HepG2 (cell line): ENCODE measurements around the gene TIMELESS. TPM values are rescaled to one million over a fixed set of nuclear protein-coding genes. Genes with fewer than 3 reads are reported as not detected.

Experiments
- DMAP1 ChIP-seq: IDR thresholded peaks from 2 replicates; pipeline ENCODE4 v1.6.1; 2016
- ELF3 ChIP-seq: IDR thresholded peaks from 2 replicates; pipeline ENCODE4 v1.6.1; 2016; ENCODE audit warnings: missing genetic modification reagents, missing compliant biosample characterization
- FOXK1 ChIP-seq: sonication (generic); formaldehyde crosslinking; IDR thresholded peaks from 2 replicates; pipeline ENCODE4 v1.4.0; 2020; ENCODE audit warnings: low read depth, missing genetic modification reagents, borderline replicate concordance
- GTF2F1 ChIP-seq: fragments of 150-350 bp; IDR thresholded peaks from 2 replicates; pipeline ENCODE4 v1.6.1; 2014; ENCODE audit warnings: low read length
- GZF1 ChIP-seq: sonication (generic); formaldehyde crosslinking; IDR thresholded peaks from 2 replicates; pipeline ENCODE4 v1.5.1; 2020; ENCODE audit warnings: mild to moderate bottlenecking, missing genetic modification reagents
- MEIS2 ChIP-seq: sonication (generic); formaldehyde crosslinking; IDR thresholded peaks from 2 replicates; pipeline ENCODE4 v1.9.0; 2021; ENCODE audit warnings: mild to moderate bottlenecking, missing genetic modification reagents
- NR2F1 ChIP-seq, 2 experiments: fragments of 450-650 bp in 1 of 2; formaldehyde crosslinking in 1 of 2; IDR thresholded peaks; 2 replicates each; pipeline versions ENCODE4 v1.5.0 to v1.6.1; 2016 to 2020; ENCODE audit warnings: mild to moderate bottlenecking in 1 of 2, missing compliant biosample characterization in 1 of 2, missing genetic modification reagents in 1 of 2, moderate library complexity in 1 of 2
- POGZ ChIP-seq: sonication (generic); formaldehyde crosslinking; IDR thresholded peaks from 2 replicates; pipeline ENCODE4 v1.4.0; 2020; ENCODE audit warnings: mild to moderate bottlenecking, missing genetic modification reagents
- SAFB2 ChIP-seq: sonication (generic); formaldehyde crosslinking; IDR thresholded peaks from 2 replicates; pipeline ENCODE4 v1.5.1; 2020; ENCODE audit warnings: missing genetic modification reagents, low read depth, mild to moderate bottlenecking, borderline replicate concordance
- SALL2 ChIP-seq: sonication (generic); formaldehyde crosslinking; IDR thresholded peaks from 2 replicates; pipeline ENCODE4 v1.8.1; 2023; ENCODE audit warnings: mild to moderate bottlenecking, missing genetic modification reagents, inconsistent platforms
- TBL1XR1 ChIP-seq: fragments of 150-350 bp; IDR thresholded peaks from 2 replicates; pipeline ENCODE4 v1.6.1; 2014; ENCODE audit warnings: borderline replicate concordance, low read length; ENCODE audit not compliant: partially characterized antibody
- THAP11 ChIP-seq: IDR thresholded peaks from 2 replicates; pipeline ENCODE4 v1.6.1; 2016; ENCODE audit warnings: missing biosample characterization, missing genetic modification reagents
- ZNF367 ChIP-seq: sonication (generic); formaldehyde crosslinking; IDR thresholded peaks from 2 replicates; pipeline ENCODE4 v1.4.0; 2020; ENCODE audit warnings: missing genetic modification reagents, borderline replicate concordance
- ZNF607 ChIP-seq: sonication (generic); formaldehyde crosslinking; IDR thresholded peaks from 2 replicates; pipeline ENCODE4 v1.5.1; 2020; ENCODE audit warnings: missing genetic modification reagents, mild to moderate bottlenecking, borderline replicate concordance
- polyA plus RNA-seq, 8 experiments: library from polyadenylated mRNA; depleted of rRNA in 3 of 8; stranded (reverse) in 7 of 8; unstranded in 1 of 8; fragments of >200 nt; fragmentation: Illumina TruSeq in 4 of 8; extraction: Trizol in 4 of 8; gene quantifications; 2 replicates each; pipeline versions ENCODE4 v1.2.1 to v1.2.3, GENCODE V29; 2011 to 2016; ENCODE audit warnings: low read depth in 4 of 8, missing spikeins in 1 of 8, mixed read lengths in 1 of 8; ENCODE audit not compliant: insufficient read depth in 1 of 8
- total RNA-seq, 5 experiments: library from RNA; depleted of rRNA; stranded (reverse); fragments of >200 nt; fragmentation: Illumina TruSeq; extraction: Trizol; gene quantifications; 2 replicates each; pipeline ENCODE4 v1.2.3, GENCODE V29; 2016; ENCODE audit warnings: low read depth in 1 of 5
- TF ChIP-seq, protein P1 (sequence below): sonication (generic); formaldehyde crosslinking; IDR thresholded peaks from 2 replicates; pipeline ENCODE4 v1.4.0; 2020; ENCODE audit warnings: missing genetic modification reagents, low read depth, mild to moderate bottlenecking, borderline replicate concordance
- TF ChIP-seq, protein P2 (sequence below): sonication (generic); formaldehyde crosslinking; IDR thresholded peaks from 2 replicates; pipeline ENCODE4 v1.9.0; 2021; ENCODE audit warnings: missing genetic modification reagents, borderline replicate concordance
- TF ChIP-seq, protein P3 (sequence below): fragments of 450-650 bp; IDR thresholded peaks from 2 replicates; pipeline ENCODE4 v1.6.1; 2016
- TF ChIP-seq, protein P4 (sequence below): sonication (generic); formaldehyde crosslinking; IDR thresholded peaks from 2 replicates; pipeline ENCODE4 v1.4.0; 2020; ENCODE audit warnings: low read depth, mild to moderate bottlenecking, missing genetic modification reagents
- TF ChIP-seq, protein P5 (sequence below): IDR thresholded peaks from 2 replicates; pipeline ENCODE4 v1.6.1; 2016; ENCODE audit warnings: low read depth

The TIMELESS gene
- total and polyA plus RNA-seq, 2 of the 13 experiments (the other 11 are each of a cell fraction or from before 2014, with no cell fraction given) = 4.0 to 20.3 TPM

DNA sequence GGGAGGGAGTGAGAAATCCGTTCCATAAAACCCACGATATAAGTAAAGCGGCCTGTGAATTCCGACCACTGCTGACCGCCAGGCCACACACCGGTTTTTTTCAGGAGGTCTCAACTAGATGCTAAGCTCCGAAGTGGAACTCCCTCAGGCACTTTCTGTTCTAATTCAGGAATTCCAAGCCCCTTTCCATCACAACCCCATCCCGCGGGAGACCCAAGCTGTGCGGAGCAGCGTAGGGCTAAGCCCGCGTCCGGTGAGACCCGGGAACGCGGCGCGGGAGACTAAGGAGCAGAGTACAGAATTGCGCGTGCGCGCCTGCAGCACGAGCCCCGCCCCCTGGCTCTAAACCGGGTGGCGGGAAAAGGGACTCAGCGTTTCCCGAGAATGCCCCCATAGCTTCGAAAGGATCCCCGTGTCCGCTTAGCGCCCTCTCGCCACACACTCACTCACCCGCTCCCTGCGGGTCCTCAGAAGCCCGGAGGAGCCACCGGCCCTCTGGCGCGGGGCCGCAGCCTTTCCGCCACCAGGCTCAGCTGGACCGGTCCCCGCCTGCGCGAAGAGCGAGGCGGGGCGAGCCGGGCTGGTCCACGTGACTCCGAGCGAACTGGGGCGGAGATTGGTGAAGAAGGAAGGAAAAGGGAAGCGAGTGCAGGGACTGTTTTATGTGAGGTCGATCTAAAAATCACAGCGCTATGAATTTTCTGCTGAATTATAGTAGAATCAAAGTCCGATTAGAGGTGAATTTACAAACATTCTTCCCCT, at the start of gene TIMELESS (continued):
- TF ChIP-seq NR2F1 (CRISPR knock-in tag; IDR thresholded peaks at IDR 0.05) = no peak
- TF ChIP-seq ELF3 (CRISPR knock-in tag) = peak; percentile 55; the same call in 1 of the 2 replicates
- TF ChIP-seq ZNF367 (CRISPR knock-in tag) = 0 out of 2 replicates have a peak, but pooled peaks have one; percentile 26
- peak; percentile 78 for TF ChIP-seq POGZ (CRISPR knock-in tag)
- TF ChIP-seq, protein P1, sequence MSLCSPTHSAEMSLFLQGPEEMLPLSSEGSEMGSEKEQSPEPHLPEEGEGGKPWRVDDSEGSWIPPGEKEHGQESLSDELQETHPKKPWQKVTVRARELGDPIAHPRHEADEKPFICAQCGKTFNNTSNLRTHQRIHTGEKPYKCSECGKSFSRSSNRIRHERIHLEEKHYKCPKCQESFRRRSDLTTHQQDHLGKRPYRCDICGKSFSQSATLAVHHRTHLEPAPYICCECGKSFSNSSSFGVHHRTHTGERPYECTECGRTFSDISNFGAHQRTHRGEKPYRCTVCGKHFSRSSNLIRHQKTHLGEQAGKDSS = peak; percentile 62; the same call in 1 of the 2 replicates
- TF ChIP-seq GTF2F1 = no peak
- peak; percentile 46; the same call in 1 of the 2 replicates for TF ChIP-seq THAP11 (CRISPR knock-in tag)
- TF ChIP-seq FOXK1 (CRISPR knock-in tag) = peak; percentile 46; the same call in 1 of the 2 replicates
- TF ChIP-seq SAFB2 (CRISPR knock-in tag) = peak; percentile 60; the same call in 1 of the 2 replicates
- TF ChIP-seq, protein P2, sequence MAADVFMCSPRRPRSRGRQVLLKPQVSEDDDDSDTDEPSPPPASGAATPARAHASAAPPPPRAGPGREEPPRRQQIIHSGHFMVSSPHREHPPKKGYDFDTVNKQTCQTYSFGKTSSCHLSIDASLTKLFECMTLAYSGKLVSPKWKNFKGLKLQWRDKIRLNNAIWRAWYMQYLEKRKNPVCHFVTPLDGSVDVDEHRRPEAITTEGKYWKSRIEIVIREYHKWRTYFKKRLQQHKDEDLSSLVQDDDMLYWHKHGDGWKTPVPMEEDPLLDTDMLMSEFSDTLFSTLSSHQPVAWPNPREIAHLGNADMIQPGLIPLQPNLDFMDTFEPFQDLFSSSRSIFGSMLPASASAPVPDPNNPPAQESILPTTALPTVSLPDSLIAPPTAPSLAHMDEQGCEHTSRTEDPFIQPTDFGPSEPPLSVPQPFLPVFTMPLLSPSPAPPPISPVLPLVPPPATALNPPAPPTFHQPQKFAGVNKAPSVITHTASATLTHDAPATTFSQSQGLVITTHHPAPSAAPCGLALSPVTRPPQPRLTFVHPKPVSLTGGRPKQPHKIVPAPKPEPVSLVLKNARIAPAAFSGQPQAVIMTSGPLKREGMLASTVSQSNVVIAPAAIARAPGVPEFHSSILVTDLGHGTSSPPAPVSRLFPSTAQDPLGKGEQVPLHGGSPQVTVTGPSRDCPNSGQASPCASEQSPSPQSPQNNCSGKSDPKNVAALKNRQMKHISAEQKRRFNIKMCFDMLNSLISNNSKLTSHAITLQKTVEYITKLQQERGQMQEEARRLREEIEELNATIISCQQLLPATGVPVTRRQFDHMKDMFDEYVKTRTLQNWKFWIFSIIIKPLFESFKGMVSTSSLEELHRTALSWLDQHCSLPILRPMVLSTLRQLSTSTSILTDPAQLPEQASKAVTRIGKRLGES (CRISPR knock-in tag) = 0 out of 2 replicates have a peak, but pooled peaks have one; percentile 37
- TF ChIP-seq SALL2 (CRISPR knock-in tag) = peak; percentile 77
- TF ChIP-seq MEIS2 (CRISPR knock-in tag) = peak; percentile 81; the same call in 1 of the 2 replicates
- TF ChIP-seq, protein P3, sequence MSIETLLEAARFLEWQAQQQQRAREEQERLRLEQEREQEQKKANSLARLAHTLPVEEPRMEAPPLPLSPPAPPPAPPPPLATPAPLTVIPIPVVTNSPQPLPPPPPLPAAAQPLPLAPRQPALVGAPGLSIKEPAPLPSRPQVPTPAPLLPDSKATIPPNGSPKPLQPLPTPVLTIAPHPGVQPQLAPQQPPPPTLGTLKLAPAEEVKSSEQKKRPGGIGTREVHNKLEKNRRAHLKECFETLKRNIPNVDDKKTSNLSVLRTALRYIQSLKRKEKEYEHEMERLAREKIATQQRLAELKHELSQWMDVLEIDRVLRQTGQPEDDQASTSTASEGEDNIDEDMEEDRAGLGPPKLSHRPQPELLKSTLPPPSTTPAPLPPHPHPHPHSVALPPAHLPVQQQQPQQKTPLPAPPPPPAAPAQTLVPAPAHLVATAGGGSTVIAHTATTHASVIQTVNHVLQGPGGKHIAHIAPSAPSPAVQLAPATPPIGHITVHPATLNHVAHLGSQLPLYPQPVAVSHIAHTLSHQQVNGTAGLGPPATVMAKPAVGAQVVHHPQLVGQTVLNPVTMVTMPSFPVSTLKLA = peak; percentile 45
- TF ChIP-seq, protein P4, sequence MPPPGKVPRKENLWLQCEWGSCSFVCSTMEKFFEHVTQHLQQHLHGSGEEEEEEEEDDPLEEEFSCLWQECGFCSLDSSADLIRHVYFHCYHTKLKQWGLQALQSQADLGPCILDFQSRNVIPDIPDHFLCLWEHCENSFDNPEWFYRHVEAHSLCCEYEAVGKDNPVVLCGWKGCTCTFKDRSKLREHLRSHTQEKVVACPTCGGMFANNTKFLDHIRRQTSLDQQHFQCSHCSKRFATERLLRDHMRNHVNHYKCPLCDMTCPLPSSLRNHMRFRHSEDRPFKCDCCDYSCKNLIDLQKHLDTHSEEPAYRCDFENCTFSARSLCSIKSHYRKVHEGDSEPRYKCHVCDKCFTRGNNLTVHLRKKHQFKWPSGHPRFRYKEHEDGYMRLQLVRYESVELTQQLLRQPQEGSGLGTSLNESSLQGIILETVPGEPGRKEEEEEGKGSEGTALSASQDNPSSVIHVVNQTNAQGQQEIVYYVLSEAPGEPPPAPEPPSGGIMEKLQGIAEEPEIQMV (CRISPR knock-in tag) = peak; percentile 50; the same call in 1 of the 2 replicates
- TF ChIP-seq DMAP1 = peak; percentile 81
- TF ChIP-seq, protein P5, sequence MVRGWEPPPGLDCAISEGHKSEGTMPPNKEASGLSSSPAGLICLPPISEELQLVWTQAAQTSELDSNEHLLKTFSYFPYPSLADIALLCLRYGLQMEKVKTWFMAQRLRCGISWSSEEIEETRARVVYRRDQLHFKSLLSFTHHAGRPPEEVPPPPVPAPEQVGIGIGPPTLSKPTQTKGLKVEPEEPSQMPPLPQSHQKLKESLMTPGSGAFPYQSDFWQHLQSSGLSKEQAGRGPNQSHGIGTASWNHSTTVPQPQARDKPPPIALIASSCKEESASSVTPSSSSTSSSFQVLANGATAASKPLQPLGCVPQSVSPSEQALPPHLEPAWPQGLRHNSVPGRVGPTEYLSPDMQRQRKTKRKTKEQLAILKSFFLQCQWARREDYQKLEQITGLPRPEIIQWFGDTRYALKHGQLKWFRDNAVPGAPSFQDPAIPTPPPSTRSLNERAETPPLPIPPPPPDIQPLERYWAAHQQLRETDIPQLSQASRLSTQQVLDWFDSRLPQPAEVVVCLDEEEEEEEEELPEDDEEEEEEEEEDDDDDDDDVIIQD = no peak
- TF ChIP-seq ZNF607 (CRISPR knock-in tag) = peak; percentile 92
- TF ChIP-seq TBL1XR1 = no peak
- peak; percentile 55 for TF ChIP-seq GZF1
